HG02642 (cell line): Measurements from ENCODE around the gene LIPT2.

Experiments used
- ATAC-seq: cut with Tn5 transposase; IDR thresholded peaks from one replicate; pipeline ENCODE4 v1.9.1; 2021; ENCODE audit warnings: mild to moderate bottlenecking; ENCODE audit not compliant: unreplicated experiment, poor library complexity

Gene LIPT2

DNA sequence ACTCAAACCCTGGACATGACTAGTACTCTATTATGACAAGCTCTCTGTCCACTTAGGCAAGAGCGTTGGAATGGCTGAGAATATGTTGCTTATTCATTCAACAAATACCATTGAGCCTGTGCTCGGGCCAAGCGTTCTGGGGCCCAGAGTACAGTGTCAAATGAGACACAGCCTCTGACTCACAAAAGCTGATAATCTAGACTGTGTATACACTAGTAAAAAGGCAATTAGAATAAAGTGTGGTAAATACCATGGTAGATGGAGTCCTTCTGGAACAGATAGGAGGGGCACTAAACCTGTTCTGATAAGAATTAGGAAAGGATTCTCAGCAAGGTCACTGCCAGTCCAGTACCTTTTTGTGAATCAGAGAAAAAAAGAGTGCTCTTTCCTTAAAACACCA, 50.9 kb downstream of the LIPT2 start:
- ATAC-seq = no peak
